ENCODE results near the gene P3H2.

Gene P3H2

GRCh38 chr3:190116551-190117067 is 4.1 kb downstream of the P3H2 start:
- no peak for DNase-seq (ENCODE audit: insufficient read length, low spot score)
- no peak for TF ChIP-seq POLR2A (IDR thresholded peaks at IDR 0.05; ENCODE audit: low read depth, low read length)
- no peak for TF ChIP-seq POLR2AphosphoS5 (IDR thresholded peaks at IDR 0.05; ENCODE audit: low read depth, low read length)
- peak; percentile 20; the same call in 1 of the 2 replicates for TF ChIP-seq SPI1 (IDR thresholded peaks at IDR 0.05; ENCODE audit: low read depth, low read length)
- no peak for FAIRE-seq

GRCh38 chr3:190110826-190111225 is 9.9 kb downstream of the P3H2 start:
- TF ChIP-seq SPI1 (IDR thresholded peaks at IDR 0.05; ENCODE audit: low read depth, low read length) (no peak), POU2F2 (IDR thresholded peaks at IDR 0.05; ENCODE audit: low read depth, low read length) (no peak), POLR2AphosphoS5 (IDR thresholded peaks at IDR 0.05; ENCODE audit: low read depth, low read length) (no peak), POLR2A (IDR thresholded peaks at IDR 0.05; ENCODE audit: low read depth, low read length) (no peak), PAX5 (IDR thresholded peaks at IDR 0.05; ENCODE audit: insufficient read depth, low read length, severe bottlenecking) (no peak), TAF1 (IDR thresholded peaks at IDR 0.05; ENCODE audit: low read depth, low read length) (no peak)
- DNase-seq (ENCODE audit: insufficient read length, low spot score) (no peak), FAIRE-seq (no peak)

GRCh38 chr3:190109441-190109840 is 11.3 kb downstream of the P3H2 start:
- DNase-seq (ENCODE audit: insufficient read length, low spot score) (no peak), FAIRE-seq (no peak)
- no peak for TF ChIP-seq POLR2A (IDR thresholded peaks at IDR 0.05; ENCODE audit: low read depth, low read length)
- no peak for TF ChIP-seq TAF1 (IDR thresholded peaks at IDR 0.05; ENCODE audit: low read depth, low read length)
- TF ChIP-seq POU2F2 (IDR thresholded peaks at IDR 0.05; ENCODE audit: low read depth, low read length): no peak
- TF ChIP-seq PAX5 (IDR thresholded peaks at IDR 0.05; ENCODE audit: insufficient read depth, low read length, severe bottlenecking): no peak
- TF ChIP-seq POLR2AphosphoS5 (IDR thresholded peaks at IDR 0.05; ENCODE audit: low read depth, low read length): no peak
- TF ChIP-seq SPI1 (IDR thresholded peaks at IDR 0.05; ENCODE audit: low read depth, low read length): no peak

- FAIRE-seq (no peak), DNase-seq (ENCODE audit: insufficient read length, low spot score) (no peak)
- TF ChIP-seq POLR2A (IDR thresholded peaks at IDR 0.05; ENCODE audit: low read depth, low read length): no peak
- TF ChIP-seq PAX5 (IDR thresholded peaks at IDR 0.05; ENCODE audit: insufficient read depth, low read length, severe bottlenecking): no peak
- no peak for TF ChIP-seq POLR2AphosphoS5 (IDR thresholded peaks at IDR 0.05; ENCODE audit: low read depth, low read length)
- no peak for TF ChIP-seq SPI1 (IDR thresholded peaks at IDR 0.05; ENCODE audit: low read depth, low read length)
- TF ChIP-seq TAF1 (IDR thresholded peaks at IDR 0.05; ENCODE audit: low read depth, low read length): no peak
- TF ChIP-seq POU2F2 (IDR thresholded peaks at IDR 0.05; ENCODE audit: low read depth, low read length): no peak
Measured at GRCh38 chr3:190108804-190109203, 11.9 kb downstream of the P3H2 start.

- DNase-seq (ENCODE audit: insufficient read length, low spot score): no peak
- no peak for TF ChIP-seq POLR2AphosphoS5 (IDR thresholded peaks at IDR 0.05; ENCODE audit: low read depth, low read length)
- TF ChIP-seq TAF1 (IDR thresholded peaks at IDR 0.05; ENCODE audit: low read depth, low read length): no peak
- no peak for TF ChIP-seq POU2F2 (IDR thresholded peaks at IDR 0.05; ENCODE audit: low read depth, low read length)
- TF ChIP-seq PAX5 (IDR thresholded peaks at IDR 0.05; ENCODE audit: insufficient read depth, low read length, severe bottlenecking): no peak
- no peak for TF ChIP-seq POLR2A (IDR thresholded peaks at IDR 0.05; ENCODE audit: low read depth, low read length)
- TF ChIP-seq SPI1 (IDR thresholded peaks at IDR 0.05; ENCODE audit: low read depth, low read length): no peak
- peak; percentile 48 for FAIRE-seq
Measured at GRCh38 chr3:190105876-190106275, 14.8 kb downstream of the P3H2 start.

- TF ChIP-seq PAX5 (IDR thresholded peaks at IDR 0.05; ENCODE audit: insufficient read depth, low read length, severe bottlenecking) (no peak), SPI1 (IDR thresholded peaks at IDR 0.05; ENCODE audit: low read depth, low read length) (no peak), POLR2A (IDR thresholded peaks at IDR 0.05; ENCODE audit: low read depth, low read length) (no peak), POLR2AphosphoS5 (IDR thresholded peaks at IDR 0.05; ENCODE audit: low read depth, low read length) (no peak), TAF1 (IDR thresholded peaks at IDR 0.05; ENCODE audit: low read depth, low read length) (no peak)
- DNase-seq (ENCODE audit: insufficient read length, low spot score) (no peak), FAIRE-seq (peak; percentile 86)
Measured at GRCh38 chr3:190101320-190102011, 19.2 kb downstream of the P3H2 start.

- TF ChIP-seq SPI1 (IDR thresholded peaks at IDR 0.05; ENCODE audit: low read depth, low read length) (no peak), POU2F2 (IDR thresholded peaks at IDR 0.05; ENCODE audit: low read depth, low read length) (no peak), TAF1 (IDR thresholded peaks at IDR 0.05; ENCODE audit: low read depth, low read length) (no peak), POLR2AphosphoS5 (IDR thresholded peaks at IDR 0.05; ENCODE audit: low read depth, low read length) (no peak), POLR2A (IDR thresholded peaks at IDR 0.05; ENCODE audit: low read depth, low read length) (no peak), PAX5 (IDR thresholded peaks at IDR 0.05; ENCODE audit: insufficient read depth, low read length, severe bottlenecking) (no peak)
- no peak for DNase-seq (ENCODE audit: insufficient read length, low spot score)
- peak; percentile 20 for FAIRE-seq
Measured at GRCh38 chr3:190099099-190099498, 21.6 kb downstream of the P3H2 start.

- no peak for DNase-seq (ENCODE audit: insufficient read length, low spot score)
- no peak for TF ChIP-seq POLR2AphosphoS5 (IDR thresholded peaks at IDR 0.05; ENCODE audit: low read depth, low read length)
- TF ChIP-seq PAX5 (IDR thresholded peaks at IDR 0.05; ENCODE audit: insufficient read depth, low read length, severe bottlenecking): no peak
- no peak for TF ChIP-seq POU2F2 (IDR thresholded peaks at IDR 0.05; ENCODE audit: low read depth, low read length)
- no peak for TF ChIP-seq TAF1 (IDR thresholded peaks at IDR 0.05; ENCODE audit: low read depth, low read length)
- no peak for TF ChIP-seq SPI1 (IDR thresholded peaks at IDR 0.05; ENCODE audit: low read depth, low read length)
- no peak for TF ChIP-seq POLR2A (IDR thresholded peaks at IDR 0.05; ENCODE audit: low read depth, low read length)
- FAIRE-seq: no peak
Measured at GRCh38 chr3:190097617-190098016, 23.1 kb downstream of the P3H2 start.

GRCh38 chr3:190097025-190097424 is 23.7 kb downstream of the P3H2 start:
- no peak for DNase-seq (ENCODE audit: insufficient read length, low spot score)
- no peak for TF ChIP-seq POLR2A (IDR thresholded peaks at IDR 0.05; ENCODE audit: low read depth, low read length)
- no peak for TF ChIP-seq SPI1 (IDR thresholded peaks at IDR 0.05; ENCODE audit: low read depth, low read length)
- no peak for TF ChIP-seq POLR2AphosphoS5 (IDR thresholded peaks at IDR 0.05; ENCODE audit: low read depth, low read length)
- TF ChIP-seq PAX5 (IDR thresholded peaks at IDR 0.05; ENCODE audit: insufficient read depth, low read length, severe bottlenecking): no peak
- TF ChIP-seq POU2F2 (IDR thresholded peaks at IDR 0.05; ENCODE audit: low read depth, low read length): no peak
- TF ChIP-seq TAF1 (IDR thresholded peaks at IDR 0.05; ENCODE audit: low read depth, low read length): no peak
- FAIRE-seq: no peak
